ENCODE data around the gene SMKR1. TPM values are rescaled to one million over a fixed set of nuclear protein-coding genes. Genes with fewer than 3 reads are reported as not detected.
"Not testable (repeated sequence)": the region's sequence is repeated elsewhere in the genome, so short reads cannot be mapped to it uniquely, and the experiment has no call there.

Gene SMKR1
- polyA plus RNA-seq, 4 donors = 0.35 to 0.49 TPM; not detected in 2

GRCh38 chr7:129475931-129476330 lies 26.4 kb upstream of the SMKR1 start:
- not testable (repeated sequence) for FAIRE-seq; H3K27ac ChIP-seq (ENCODE audit: low read depth in 1 of 3, low read length in 2 of 3); H3K4me3 ChIP-seq (ENCODE audit: low read depth in 1 of 3, low read length in 3 of 3); H3K27me3 ChIP-seq (ENCODE audit: control insufficient read depth in 3 of 3, insufficient read depth in 3 of 3, low read length in 3 of 3); H3K9me3 ChIP-seq (ENCODE audit: control insufficient read depth in 2 of 2, insufficient read depth in 1 of 2, low read depth in 1 of 2, low read length in 1 of 2); H3K4me1 ChIP-seq (ENCODE audit: control insufficient read depth in 3 of 3, insufficient read depth in 2 of 3, low read depth in 1 of 3, low read length in 2 of 3); DNase-seq; H3K36me3 ChIP-seq (ENCODE audit: control insufficient read depth in 3 of 3, insufficient read depth in 2 of 3, low read depth in 1 of 3, low read length in 3 of 3)
- 93 to 99% (median 96%) methylated on average over 8 to 27 of the region's 27 CpGs for WGBS, 3 donors

GRCh38 chr7:129476398-129476797 lies 25.9 kb upstream of the SMKR1 start:
- not testable (repeated sequence) for H3K4me3 ChIP-seq (ENCODE audit: low read depth in 1 of 3, low read length in 3 of 3); H3K4me1 ChIP-seq (ENCODE audit: control insufficient read depth in 3 of 3, insufficient read depth in 2 of 3, low read depth in 1 of 3, low read length in 2 of 3); H3K27ac ChIP-seq (ENCODE audit: low read depth in 1 of 3, low read length in 2 of 3); DNase-seq; H3K36me3 ChIP-seq (ENCODE audit: control insufficient read depth in 3 of 3, insufficient read depth in 2 of 3, low read depth in 1 of 3, low read length in 3 of 3); H3K9me3 ChIP-seq (ENCODE audit: control insufficient read depth in 2 of 2, insufficient read depth in 1 of 2, low read depth in 1 of 2, low read length in 1 of 2); H3K27me3 ChIP-seq (ENCODE audit: control insufficient read depth in 3 of 3, insufficient read depth in 3 of 3, low read length in 3 of 3); FAIRE-seq
- WGBS, 3 donors = 96 to 98% (median 97%) methylated on average over 16 to 23 of the region's 27 CpGs

- Histone ChIP-seq H3K36me3 (ENCODE audit: control insufficient read depth in 3 of 3, insufficient read depth in 2 of 3, low read depth in 1 of 3, low read length in 3 of 3) (no peaks in the 10 kb centered on the region), H3K9me3 (ENCODE audit: control insufficient read depth in 2 of 2, insufficient read depth in 1 of 2, low read depth in 1 of 2, low read length in 1 of 2) (no peaks in the 10 kb centered on the region), H3K27me3 (ENCODE audit: control insufficient read depth in 3 of 3, insufficient read depth in 3 of 3, low read length in 3 of 3) (no peaks in the 10 kb centered on the region), H3K4me1 (ENCODE audit: control insufficient read depth in 3 of 3, insufficient read depth in 2 of 3, low read depth in 1 of 3, low read length in 2 of 3) (no peaks in the 10 kb centered on the region), H3K27ac (ENCODE audit: low read depth in 1 of 3, low read length in 2 of 3) (no peak overlapping the region), H3K4me3 (ENCODE audit: low read depth in 1 of 3, low read length in 3 of 3) (no peak overlapping the region)
- whole genome bisulfite sequencing, 3 donors = 89 to 97% (median 91%) methylated on average over 1 of the region's 1 CpG
- FAIRE-seq (no peak), DNase-seq (no peak)
Measured at GRCh38 chr7:129479831-129480230, 22.5 kb upstream of the SMKR1 start.

GRCh38 chr7:129480674-129481363 lies 21.5 kb upstream of the SMKR1 start:
- no peak for FAIRE-seq

GRCh38 chr7:129481376-129481775 lies 21.0 kb upstream of the SMKR1 start:
- not testable (repeated sequence) for H3K9me3 ChIP-seq (ENCODE audit: control insufficient read depth in 2 of 2, insufficient read depth in 1 of 2, low read depth in 1 of 2, low read length in 1 of 2); H3K27me3 ChIP-seq (ENCODE audit: control insufficient read depth in 3 of 3, insufficient read depth in 3 of 3, low read length in 3 of 3); DNase-seq; H3K4me1 ChIP-seq (ENCODE audit: control insufficient read depth in 3 of 3, insufficient read depth in 2 of 3, low read depth in 1 of 3, low read length in 2 of 3); FAIRE-seq; H3K27ac ChIP-seq (ENCODE audit: low read depth in 1 of 3, low read length in 2 of 3); H3K4me3 ChIP-seq (ENCODE audit: low read depth in 1 of 3, low read length in 3 of 3); H3K36me3 ChIP-seq (ENCODE audit: control insufficient read depth in 3 of 3, insufficient read depth in 2 of 3, low read depth in 1 of 3, low read length in 3 of 3)
- WGBS, 3 donors = 97 to 99% (median 99%) methylated on average over 6 of the region's 6 CpGs

More at GRCh38 chr7:129480674-129481363, 21.5 kb upstream of the SMKR1 start:
- Histone ChIP-seq H3K27me3 (ENCODE audit: control insufficient read depth in 3 of 3, insufficient read depth in 3 of 3, low read length in 3 of 3) (no peaks in the 10 kb centered on the region), H3K27ac (ENCODE audit: low read depth in 1 of 3, low read length in 2 of 3) (no peak overlapping the region), H3K4me1 (ENCODE audit: control insufficient read depth in 3 of 3, insufficient read depth in 2 of 3, low read depth in 1 of 3, low read length in 2 of 3) (no peaks in the 10 kb centered on the region), H3K36me3 (ENCODE audit: control insufficient read depth in 3 of 3, insufficient read depth in 2 of 3, low read depth in 1 of 3, low read length in 3 of 3) (no peaks in the 10 kb centered on the region), H3K4me3 (ENCODE audit: low read depth in 1 of 3, low read length in 3 of 3) (no peak overlapping the region), H3K9me3 (ENCODE audit: control insufficient read depth in 2 of 2, insufficient read depth in 1 of 2, low read depth in 1 of 2, low read length in 1 of 2) (no peaks in the 10 kb centered on the region)
- DNase-seq = no peak
- 84 to 97% (median 94%) methylated on average over 6 of the region's 6 CpGs for WGBS, 3 donors

- no peak for FAIRE-seq
- no peaks in the 10 kb centered on the region for H3K27me3 ChIP-seq (ENCODE audit: control insufficient read depth in 3 of 3, insufficient read depth in 3 of 3, low read length in 3 of 3)
- WGBS, 3 donors = 88 to 98% (median 91%) methylated on average over 8 of the region's 8 CpGs
Measured at GRCh38 chr7:129482781-129483180, 19.6 kb upstream of the SMKR1 start.

GRCh38 chr7:129489491-129489890 lies 12.8 kb upstream of the SMKR1 start:
- DNase-seq (no peak), FAIRE-seq (no peak)
- H3K4me1 ChIP-seq (ENCODE audit: control insufficient read depth in 3 of 3, insufficient read depth in 2 of 3, low read depth in 1 of 3, low read length in 2 of 3) = no peaks in the 10 kb centered on the region
- H3K27ac ChIP-seq (ENCODE audit: low read depth in 1 of 3, low read length in 2 of 3) = no peak overlapping the region
- 69 to 99% (median 82%) methylated on average over 3 of the region's 3 CpGs for WGBS, 3 donors
- no peaks in the 10 kb centered on the region for H3K27me3 ChIP-seq (ENCODE audit: control insufficient read depth in 3 of 3, insufficient read depth in 3 of 3, low read length in 3 of 3)
- no peaks in the 10 kb centered on the region for H3K9me3 ChIP-seq (ENCODE audit: control insufficient read depth in 2 of 2, insufficient read depth in 1 of 2, low read depth in 1 of 2, low read length in 1 of 2)
- H3K36me3 ChIP-seq (ENCODE audit: control insufficient read depth in 3 of 3, insufficient read depth in 2 of 3, low read depth in 1 of 3, low read length in 3 of 3) = no peaks in the 10 kb centered on the region
- no peak overlapping the region for H3K4me3 ChIP-seq (ENCODE audit: low read depth in 1 of 3, low read length in 3 of 3)

More at GRCh38 chr7:129482781-129483180, 19.6 kb upstream of the SMKR1 start:
- H3K9me3 ChIP-seq (ENCODE audit: control insufficient read depth in 2 of 2, insufficient read depth in 1 of 2, low read depth in 1 of 2, low read length in 1 of 2) = no peaks in the 10 kb centered on the region
- H3K36me3 ChIP-seq (ENCODE audit: control insufficient read depth in 3 of 3, insufficient read depth in 2 of 3, low read depth in 1 of 3, low read length in 3 of 3) = no peaks in the 10 kb centered on the region
- H3K27ac ChIP-seq (ENCODE audit: low read depth in 1 of 3, low read length in 2 of 3) = peak overlapping the region in 1 of 3 donors; percentile 21
- no peak for DNase-seq
- H3K4me3 ChIP-seq (ENCODE audit: low read depth in 1 of 3, low read length in 3 of 3) = no peak overlapping the region
- H3K4me1 ChIP-seq (ENCODE audit: control insufficient read depth in 3 of 3, insufficient read depth in 2 of 3, low read depth in 1 of 3, low read length in 2 of 3) = no peaks in the 10 kb centered on the region

- H3K27me3 ChIP-seq (ENCODE audit: control insufficient read depth in 3 of 3, insufficient read depth in 3 of 3, low read length in 3 of 3) = no peaks in the 10 kb centered on the region
- no peak for FAIRE-seq
- H3K4me3 ChIP-seq (ENCODE audit: low read depth in 1 of 3, low read length in 3 of 3) = no peak overlapping the region
- H3K4me1 ChIP-seq (ENCODE audit: control insufficient read depth in 3 of 3, insufficient read depth in 2 of 3, low read depth in 1 of 3, low read length in 2 of 3) = no peaks in the 10 kb centered on the region
- H3K36me3 ChIP-seq (ENCODE audit: control insufficient read depth in 3 of 3, insufficient read depth in 2 of 3, low read depth in 1 of 3, low read length in 3 of 3) = no peaks in the 10 kb centered on the region
- no peaks in the 10 kb centered on the region for H3K9me3 ChIP-seq (ENCODE audit: control insufficient read depth in 2 of 2, insufficient read depth in 1 of 2, low read depth in 1 of 2, low read length in 1 of 2)
- DNase-seq = no peak
- WGBS, 3 donors = 90 to 96% (median 91%) methylated on average over 2 of the region's 2 CpGs
- no peak overlapping the region for H3K27ac ChIP-seq (ENCODE audit: low read depth in 1 of 3, low read length in 2 of 3)
Measured at GRCh38 chr7:129492391-129492790, 9.9 kb upstream of the SMKR1 start.

- no peaks in the 10 kb centered on the region for H3K27me3 ChIP-seq (ENCODE audit: control insufficient read depth in 3 of 3, insufficient read depth in 3 of 3, low read length in 3 of 3)
- DNase-seq (no peak), FAIRE-seq (no peak)
- peak overlapping the region in 1 of 3 donors; percentile 49 for H3K27ac ChIP-seq (ENCODE audit: low read depth in 1 of 3, low read length in 2 of 3)
- H3K36me3 ChIP-seq (ENCODE audit: control insufficient read depth in 3 of 3, insufficient read depth in 2 of 3, low read depth in 1 of 3, low read length in 3 of 3) = no peaks in the 10 kb centered on the region
- no peaks in the 10 kb centered on the region for H3K9me3 ChIP-seq (ENCODE audit: control insufficient read depth in 2 of 2, insufficient read depth in 1 of 2, low read depth in 1 of 2, low read length in 1 of 2)
- no peak overlapping the region for H3K4me3 ChIP-seq (ENCODE audit: low read depth in 1 of 3, low read length in 3 of 3)
- H3K4me1 ChIP-seq (ENCODE audit: control insufficient read depth in 3 of 3, insufficient read depth in 2 of 3, low read depth in 1 of 3, low read length in 2 of 3) = no peaks in the 10 kb centered on the region
- 87 to 89% (median 88%) methylated on average over 1 of the region's 1 CpG for WGBS, 3 donors
Measured at GRCh38 chr7:129493555-129493954, 8.8 kb upstream of the SMKR1 start.
